SIG-M5 (cell line): ENCODE results near the gene RPL26.
"Not testable (repeated sequence)": the region's sequence is repeated elsewhere in the genome, so short reads cannot be mapped to it uniquely, and the experiment has no call there.

Source experiments
- DNase-seq: peaks from one replicate; lab custom pipeline; 2025; lab: John Stamatoyannopoulos, UW

Gene RPL26

DNA sequence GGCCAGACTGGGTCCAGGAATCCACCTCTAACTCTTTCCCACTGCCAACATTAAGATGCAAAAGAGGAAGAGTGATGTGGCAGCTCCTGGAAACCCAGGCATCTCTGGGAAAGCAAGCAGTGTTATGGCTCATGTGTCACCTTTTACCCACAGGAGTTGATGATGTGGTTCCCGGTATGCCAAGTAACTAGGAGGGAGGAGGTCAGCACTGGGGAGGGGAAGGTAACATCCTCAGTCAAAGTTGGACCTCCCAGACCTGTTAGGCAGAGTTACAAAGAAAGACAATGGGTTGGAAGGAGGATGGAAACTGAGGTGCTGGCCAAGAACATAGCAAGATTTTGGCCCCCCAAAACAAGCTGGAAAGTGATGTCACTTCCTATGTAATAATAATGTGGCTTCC lies 17.9 kb downstream of the RPL26 start:
- no peak for DNase-seq

DNA sequence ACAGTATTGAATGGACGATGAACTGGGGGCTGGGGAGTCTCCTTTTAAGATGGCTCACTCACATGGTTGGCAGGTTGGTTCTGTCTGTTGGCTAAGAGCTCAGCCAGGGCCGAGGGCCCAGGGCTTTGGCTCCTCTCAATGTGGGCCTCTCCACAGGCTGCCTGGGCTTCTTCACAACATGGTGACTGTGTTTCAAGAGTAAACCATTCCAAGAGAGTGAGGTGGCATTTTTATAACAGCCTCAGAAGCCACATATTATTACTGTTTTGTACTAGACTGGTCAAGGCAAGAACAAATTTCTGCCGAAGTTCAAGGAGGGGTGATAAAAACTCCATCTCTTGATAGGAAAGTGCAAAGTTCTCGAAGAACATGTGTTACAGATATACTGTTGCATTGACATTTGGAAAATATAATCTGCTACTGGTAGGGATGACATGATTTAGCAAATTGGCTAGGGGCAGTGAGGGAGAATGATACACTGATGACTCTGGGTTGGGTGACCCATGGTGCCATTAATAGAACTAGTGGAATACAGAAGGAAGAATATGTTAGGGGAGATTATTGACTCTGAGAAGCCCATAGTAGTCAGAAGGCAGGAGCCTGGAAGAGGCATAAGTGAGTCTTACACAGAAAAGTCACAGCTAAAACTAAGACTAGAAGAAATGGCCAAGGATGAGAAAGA lies 20.2 kb downstream of the RPL26 start:
- no peak for DNase-seq

DNA sequence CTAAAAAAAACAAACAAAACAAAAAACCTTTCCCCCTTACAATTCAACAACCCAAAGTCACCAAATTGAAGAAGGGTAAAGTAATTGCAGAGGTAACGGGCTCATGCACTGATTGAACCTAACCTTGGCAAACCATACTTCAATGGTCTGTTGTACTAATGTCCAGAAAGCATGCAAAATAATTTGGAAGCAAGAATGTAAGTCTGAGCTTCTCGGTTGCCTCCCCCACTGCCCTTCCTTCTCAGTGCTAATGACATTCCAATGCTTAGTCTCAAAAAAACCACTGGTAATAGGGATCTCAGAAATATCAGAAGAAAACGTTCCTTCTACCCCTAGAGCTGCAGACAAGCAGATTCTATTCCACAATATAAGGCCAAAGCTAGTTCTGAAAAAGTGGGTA lies 22.2 kb downstream of the RPL26 start:
- DNase-seq: no peak

DNA sequence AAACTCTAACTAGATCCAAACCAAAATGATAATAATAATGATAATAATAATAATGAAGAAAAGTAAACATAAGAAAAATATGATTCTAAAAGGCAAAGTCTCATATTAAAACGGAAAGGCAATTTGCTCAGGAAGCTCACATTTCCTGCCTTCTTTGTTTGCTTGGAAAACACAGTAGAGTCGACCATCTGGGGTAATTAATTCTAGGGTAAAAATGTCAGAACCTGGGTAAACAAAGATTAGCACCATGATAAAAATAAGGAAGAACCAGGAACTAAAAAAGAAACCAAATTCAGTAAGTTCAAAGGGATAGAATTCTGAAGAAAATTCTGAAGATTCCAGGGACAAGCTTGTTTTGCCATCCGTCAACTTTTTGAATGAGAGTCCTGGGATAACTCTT lies 22.7 kb downstream of the RPL26 start:
- DNase-seq: no peak

DNA sequence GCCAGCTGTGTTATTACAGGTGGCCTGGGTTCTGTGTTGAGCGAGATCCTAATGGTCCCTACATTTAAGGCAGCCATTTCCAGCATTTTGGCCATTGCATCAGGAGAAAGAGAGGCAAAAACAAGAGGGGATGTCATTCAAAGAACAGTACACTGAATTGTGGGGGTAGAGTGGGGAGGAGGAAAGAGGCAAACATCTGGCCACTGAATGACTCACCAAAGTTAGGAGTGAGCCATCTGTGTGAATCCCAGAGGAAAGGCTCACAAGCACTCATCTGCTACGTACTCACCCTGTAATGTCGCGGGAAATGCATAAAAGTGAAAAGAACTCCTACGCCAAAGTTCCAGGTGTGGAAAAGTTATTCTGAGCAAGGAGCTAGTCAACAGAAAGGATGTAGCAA lies 23.2 kb downstream of the RPL26 start:
- DNase-seq: no peak

DNA sequence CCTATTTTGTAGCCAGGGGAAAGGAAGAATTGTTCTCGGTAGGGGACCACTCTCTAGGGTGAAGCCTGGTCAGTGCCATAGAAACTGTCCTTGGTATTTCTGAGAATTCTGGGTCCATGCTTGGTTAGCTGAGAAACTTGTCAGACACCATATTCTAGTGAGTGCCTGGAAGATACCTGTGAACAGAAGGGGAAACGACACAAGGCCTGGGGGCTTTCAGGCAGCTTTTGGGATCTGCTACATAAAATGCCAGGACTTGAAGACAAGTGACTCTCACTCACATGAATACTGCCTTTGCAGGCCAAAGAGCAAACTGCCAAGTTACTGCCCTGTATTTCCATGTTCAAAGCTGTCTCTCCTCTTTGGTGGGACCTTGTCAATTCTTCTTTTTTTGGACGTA lies 25.1 kb downstream of the RPL26 start:
- DNase-seq: no peak

DNA sequence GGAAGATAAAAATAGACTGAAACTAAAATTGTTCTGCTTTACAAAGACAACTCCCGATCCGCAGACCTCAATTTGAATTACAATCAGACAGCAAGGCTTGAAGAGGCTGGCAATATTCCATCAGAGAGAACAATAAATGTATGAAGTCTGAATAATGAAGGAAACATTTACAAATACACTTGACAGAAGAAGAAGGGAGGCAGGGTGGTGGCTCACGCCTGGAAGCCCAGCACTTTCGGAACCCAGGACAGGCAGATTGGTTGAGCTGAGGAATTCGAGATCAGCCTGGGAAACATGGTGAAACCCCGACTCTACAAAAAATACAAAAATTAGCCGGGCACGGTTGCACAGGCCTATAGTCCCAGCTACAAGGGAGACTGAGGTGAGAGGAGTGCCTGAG lies 28.8 kb downstream of the RPL26 start:
- no peak for DNase-seq

DNA sequence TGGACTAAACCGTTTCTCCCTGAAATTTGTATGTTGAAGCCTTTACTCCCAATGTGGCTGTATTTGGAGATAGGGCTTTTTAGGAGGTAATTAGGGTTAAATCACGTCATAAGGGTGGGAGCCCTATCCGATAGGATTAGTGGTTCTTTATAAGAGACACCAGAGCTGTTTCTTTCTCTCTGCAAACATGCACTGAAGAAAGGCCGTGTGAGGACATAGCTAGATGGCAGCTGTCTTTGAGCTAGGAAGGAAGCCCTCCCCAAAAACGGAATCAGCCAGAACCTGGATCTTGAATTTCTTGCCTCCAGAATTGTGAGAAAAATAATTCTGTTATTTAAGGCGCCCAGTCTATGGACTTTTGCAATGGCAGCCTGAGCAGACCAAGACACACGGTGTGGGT lies 29.3 kb downstream of the RPL26 start:
- no peak for DNase-seq

DNA sequence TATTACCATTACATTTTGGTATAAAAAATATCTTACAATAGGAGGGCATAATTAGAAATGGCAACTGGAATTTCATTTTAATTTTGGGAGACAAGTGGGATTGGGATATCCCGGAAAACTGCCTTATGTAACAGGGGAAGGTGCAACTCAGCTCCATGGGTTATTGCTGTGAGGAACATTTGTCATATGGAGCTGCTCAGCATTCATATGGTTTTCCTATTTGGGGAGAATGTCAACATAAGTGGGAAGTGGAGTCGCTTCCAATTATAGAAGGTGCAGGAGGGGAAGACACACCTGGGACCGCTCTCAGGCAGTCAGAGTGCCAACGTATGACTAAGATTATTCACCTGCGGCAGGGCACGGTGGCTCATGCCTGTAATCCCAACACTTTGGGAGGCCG lies 32.7 kb downstream of the RPL26 start:
- no peak for DNase-seq

DNA sequence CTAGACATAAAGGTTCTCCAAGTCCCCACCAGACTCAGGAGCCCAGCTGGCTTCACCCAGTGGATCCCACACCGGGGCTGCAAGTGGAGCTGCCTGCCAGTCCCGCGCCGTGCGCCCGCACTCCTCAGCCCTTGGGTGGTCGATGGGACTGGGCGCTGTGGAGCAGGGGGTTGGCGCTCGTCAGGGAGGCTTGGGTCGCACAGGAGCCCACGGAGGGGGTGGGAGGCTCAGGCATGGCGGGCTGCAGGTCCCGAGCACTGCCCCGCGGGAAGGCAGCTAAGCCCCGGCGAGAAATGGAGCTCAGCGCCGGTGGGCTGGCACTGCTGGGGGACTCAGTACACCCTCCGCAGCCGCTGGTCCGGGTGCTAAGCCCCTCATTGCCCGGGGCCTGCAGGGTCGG lies 36.0 kb downstream of the RPL26 start:
- not testable (repeated sequence) for DNase-seq

DNA sequence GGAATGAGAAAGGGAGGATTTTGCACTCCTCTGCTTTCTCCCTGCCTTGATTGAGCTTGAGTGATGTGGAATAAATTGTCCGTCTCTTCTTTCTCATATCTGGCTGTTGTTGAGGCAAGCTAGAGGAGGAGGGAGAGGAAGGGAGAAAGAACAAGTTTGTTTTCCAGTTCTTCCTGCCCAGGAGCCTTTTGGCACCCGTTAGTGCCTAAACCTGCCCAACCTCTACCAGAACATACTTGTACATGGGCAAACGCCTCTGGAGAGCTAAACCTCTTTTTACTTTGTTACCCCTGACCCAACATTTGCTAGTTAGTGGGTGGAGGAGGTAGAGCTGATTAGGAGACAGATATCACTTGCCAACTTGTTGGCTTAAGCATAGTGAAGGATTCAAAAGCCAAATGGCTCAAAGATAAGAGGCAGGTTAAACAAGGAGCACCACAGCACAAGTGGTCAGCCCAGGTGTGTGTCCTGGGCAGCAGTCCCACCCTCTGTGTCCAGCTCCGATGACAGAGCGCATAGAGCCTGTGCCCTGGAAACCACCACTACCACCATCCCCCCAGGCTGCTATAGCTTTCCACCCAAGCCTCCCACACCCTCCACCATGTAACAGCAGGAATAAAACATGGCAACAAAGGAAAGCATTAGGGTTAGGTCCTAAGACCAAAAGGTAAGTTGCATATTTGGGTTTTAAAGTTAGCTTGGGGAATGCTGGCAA lies 36.9 kb downstream of the RPL26 start:
- DNase-seq: no peak

DNA sequence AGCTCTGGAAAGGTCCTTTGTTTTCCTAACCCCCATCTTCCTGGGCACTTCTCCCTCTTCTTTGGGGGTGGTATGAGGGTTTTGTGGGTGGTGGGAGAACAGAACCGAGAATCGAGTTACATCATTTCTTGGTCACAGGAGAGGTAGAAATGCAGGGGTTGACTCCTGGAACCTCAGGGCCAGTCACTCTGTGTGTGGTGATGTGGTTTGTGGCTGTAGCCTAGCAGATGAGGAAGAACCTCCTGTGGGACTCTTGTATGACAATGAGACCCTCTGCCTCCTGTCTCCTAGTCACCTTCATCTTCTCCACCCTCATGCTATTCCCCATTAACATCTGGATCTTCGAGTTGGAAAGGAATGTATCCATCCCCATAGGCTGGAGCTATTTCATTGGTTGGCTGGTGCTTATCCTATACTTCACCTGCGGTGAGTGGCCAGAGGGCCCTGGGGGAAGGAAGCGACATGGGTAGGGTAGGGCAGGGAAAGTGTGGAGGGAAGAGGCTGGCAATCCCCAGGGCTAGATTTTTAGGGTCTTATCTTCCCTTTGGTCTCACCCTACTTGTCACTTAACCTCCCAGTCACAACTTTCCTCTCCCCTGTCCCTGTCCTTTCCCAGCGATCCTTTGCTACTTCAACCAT lies 37.8 kb downstream of the RPL26 start:
- DNase-seq: no peak

DNA sequence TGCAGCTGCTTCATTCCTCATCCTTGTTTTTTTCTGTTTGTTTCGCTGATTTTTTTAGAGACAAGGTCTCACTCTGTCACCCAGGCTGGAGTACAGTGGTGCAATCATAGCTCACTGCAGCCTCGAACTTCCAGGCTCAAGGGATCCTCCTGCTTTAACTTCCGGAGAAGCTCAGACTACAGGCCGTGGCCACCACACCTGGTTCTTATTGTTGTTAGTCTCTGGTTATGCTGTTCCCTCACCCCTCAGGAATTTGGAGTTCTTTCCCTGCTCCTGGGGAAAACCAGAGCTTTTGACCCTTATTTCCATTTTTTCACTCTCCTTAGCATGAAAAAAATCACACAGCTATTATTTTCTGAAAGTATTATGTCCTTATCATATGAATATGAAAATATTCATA lies 41.5 kb downstream of the RPL26 start:
- DNase-seq: no peak

DNA sequence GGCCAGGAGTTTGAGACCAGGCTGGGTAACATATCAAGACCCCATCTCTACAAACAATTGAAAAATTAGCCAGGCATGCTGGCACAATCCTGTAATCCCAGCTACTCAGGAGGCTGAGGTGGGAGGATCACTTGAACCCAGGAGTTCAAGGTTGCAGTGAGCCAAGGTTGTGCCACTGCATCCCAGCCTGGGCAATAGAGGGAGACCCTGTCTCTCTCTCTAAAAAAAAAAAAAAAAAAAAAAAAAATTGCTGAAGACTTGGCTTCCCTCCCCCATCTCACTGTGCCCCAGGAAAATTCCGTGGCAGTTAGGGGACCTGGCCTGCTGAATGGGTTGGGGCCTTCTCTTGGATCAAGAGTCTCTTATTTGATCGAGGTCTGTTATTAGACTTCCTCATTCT lies 43.5 kb downstream of the RPL26 start, which contains the start of gene ODF4:
Gene ODF4 (plus strand): TSS at position 301 of the 400 bp plus-strand sequence. CDS start 212 bp downstream, outside the sequence.
- no peak for DNase-seq

DNA sequence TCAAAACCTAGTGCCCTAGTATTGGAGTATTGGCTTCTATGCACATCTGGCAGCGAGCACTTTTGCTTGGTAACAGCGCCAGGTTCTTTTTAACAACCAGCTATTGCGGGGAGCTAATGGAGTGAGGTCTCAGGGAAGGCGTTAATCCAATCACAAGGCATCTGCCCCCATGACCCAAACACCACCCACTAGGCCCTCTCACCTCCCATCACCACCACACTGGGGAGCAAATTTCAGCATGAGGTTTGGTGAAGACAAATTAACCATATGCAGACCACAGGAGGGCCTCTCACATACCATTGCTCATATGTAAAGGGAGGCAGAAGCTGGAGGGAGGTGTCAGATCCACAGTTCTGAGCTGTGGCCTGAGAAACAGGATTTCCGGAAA lies 44.2 kb downstream of the RPL26 start:
- DNase-seq: no peak

DNA sequence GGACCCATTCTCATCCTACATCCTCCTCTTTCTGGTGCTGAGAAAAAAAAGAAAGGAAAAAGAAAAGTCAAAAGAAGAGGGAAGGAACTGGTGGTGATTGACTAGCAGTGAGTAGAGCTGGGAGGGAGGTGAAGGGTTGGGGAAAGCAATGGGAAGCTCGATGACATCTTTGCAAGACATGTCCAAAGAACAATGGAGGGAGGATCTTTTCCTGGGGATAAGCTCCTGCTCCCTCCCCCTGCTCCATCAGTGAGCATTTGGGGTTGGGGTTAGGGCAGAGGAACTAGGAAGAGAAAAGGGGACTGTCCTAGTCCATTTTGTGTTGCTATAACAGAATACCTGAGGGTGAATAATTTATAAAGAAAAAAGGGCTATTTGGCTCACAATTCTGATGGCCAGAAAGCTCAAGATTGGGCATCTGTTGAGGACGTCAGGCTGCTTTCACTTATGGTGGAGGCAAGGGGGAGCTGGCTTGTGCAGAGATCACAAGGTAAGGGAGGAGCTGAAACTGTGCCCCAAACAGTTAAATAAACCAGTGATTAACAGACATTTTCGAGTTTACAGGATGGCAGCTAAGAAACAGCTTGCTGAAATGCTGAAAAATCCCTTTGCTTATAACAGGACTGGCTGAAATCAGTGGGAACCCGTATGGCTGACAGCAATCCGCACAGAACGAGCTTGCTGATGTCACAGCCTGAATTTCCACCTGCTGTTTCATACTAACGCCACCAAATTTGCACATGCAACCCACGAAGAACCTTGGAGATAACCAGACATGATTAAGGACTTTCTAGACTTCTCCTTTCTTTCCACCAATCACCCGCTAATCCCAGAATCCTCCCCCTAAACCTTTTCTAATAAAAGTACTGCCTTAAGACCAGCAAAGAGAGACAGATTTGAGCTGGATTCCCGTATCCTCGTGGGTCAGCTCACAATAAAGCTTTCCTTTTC lies 44.9 kb downstream of the RPL26 start:
- no peak for DNase-seq

DNA sequence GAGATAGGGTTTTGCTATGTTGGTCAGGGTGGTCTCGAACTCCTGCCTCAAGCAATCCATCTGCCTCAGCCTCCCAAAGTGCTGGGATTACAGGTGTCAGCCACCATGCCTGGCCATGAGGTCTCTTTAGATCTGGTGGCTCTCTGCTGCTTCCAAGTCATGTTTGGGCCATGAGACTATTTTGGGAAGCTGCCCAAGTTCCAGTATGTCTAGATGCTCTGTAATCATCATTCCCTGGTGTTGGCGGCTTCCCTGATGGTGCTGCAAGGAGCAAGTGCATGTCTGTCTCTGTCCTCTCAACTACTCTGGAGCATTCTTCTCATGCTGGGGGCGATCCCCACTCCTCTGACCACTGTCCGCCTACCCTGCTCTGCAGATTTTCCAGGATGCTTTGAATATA lies 49.7 kb downstream of the RPL26 start:
- DNase-seq: no peak

DNA sequence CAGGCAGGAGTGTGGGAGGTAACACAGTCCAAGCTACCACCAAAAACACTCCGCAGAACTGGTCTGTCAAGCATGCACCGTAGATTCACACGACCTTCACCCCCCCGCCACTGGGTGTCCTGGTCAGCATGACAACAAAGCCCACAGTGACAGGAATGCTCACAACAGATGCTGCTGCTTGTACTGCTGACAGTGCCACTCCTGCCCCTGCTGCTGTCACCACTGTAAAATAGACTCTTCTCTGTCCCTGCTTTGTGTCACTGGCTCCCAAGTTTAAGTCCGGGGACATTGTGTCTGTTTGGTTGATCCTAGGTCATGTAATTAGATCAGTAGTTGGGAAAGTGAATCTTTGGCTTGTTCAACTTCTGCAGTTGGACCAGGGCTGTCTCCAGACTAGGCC lies 50.3 kb downstream of the RPL26 start:
- DNase-seq: no peak

DNA sequence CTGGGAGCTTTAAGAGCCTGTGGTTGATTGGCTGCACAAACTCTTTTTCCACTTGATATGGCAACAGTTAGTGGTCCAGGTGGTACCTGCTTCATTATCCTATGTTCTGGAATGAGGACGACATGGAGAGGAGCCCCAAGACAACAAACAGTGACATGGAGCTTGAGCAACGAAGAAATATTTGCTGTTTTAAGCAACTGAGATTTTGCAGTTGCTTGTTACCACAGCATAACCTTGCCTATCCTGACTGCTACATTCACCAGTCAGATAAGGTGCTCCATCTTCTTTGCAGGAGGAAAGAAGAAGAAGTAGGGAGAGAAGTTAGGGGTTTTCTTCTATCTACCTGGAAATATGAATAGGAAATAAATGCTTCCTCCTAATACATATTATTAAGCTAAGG lies 50.9 kb downstream of the RPL26 start:
- no peak for DNase-seq
